ENCODE results near the gene ZFHX2. TPM values are rescaled to one million over a fixed set of nuclear protein-coding genes. Genes with fewer than 3 reads are reported as not detected.
A peak's percentile ranks its signal among the peaks of the same experiment; 100 is the strongest.

Gene ZFHX2
- total and polyA plus RNA-seq, 2 of the 13 experiments (the other 11 are each of a cell fraction or from before 2014, with no cell fraction given): 0.17 to 0.44 TPM

DNA sequence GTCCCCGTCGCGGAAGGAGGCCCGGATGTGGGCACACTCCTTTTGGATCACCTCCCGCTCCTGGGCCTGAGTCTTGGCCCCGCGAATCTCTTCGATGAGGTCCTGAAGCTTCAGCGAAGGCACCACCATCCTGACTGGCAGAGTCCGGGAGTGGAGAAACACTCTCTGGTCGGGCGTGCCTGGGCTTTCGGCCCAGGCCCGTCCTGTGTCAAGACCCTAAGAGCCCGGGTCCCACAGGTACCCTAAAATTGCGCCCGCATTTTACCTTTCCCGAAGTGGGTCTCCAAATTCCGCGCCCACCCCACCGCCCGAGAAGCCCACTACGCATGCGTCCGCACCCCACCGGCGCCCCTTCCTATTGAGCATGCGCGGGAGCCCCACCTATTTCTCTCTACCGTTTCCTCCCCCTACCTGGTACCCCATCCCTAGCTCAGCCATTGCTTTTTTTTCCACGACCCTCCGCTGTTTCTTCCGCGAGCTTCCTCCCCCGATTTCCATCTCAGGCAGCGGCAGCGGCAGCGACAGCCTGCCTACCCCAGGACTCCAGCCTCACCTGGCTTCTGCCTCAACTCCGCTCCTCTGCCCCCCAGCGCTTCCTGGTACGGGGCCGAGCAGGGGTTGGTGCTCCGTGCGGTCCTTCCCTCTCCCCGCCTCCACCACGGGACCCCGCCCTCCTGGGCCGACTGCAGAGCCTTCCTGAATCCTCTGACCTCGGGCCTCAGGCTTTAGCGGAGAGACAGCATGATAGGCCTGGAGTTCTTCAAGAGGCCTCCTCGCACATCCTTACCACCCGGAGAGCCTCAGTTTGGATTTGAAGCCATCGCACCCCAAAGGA lies 15.8 kb upstream of the ZFHX2 start, which contains the start of gene AP1G2 (continued):
- TF ChIP-seq, protein P1, sequence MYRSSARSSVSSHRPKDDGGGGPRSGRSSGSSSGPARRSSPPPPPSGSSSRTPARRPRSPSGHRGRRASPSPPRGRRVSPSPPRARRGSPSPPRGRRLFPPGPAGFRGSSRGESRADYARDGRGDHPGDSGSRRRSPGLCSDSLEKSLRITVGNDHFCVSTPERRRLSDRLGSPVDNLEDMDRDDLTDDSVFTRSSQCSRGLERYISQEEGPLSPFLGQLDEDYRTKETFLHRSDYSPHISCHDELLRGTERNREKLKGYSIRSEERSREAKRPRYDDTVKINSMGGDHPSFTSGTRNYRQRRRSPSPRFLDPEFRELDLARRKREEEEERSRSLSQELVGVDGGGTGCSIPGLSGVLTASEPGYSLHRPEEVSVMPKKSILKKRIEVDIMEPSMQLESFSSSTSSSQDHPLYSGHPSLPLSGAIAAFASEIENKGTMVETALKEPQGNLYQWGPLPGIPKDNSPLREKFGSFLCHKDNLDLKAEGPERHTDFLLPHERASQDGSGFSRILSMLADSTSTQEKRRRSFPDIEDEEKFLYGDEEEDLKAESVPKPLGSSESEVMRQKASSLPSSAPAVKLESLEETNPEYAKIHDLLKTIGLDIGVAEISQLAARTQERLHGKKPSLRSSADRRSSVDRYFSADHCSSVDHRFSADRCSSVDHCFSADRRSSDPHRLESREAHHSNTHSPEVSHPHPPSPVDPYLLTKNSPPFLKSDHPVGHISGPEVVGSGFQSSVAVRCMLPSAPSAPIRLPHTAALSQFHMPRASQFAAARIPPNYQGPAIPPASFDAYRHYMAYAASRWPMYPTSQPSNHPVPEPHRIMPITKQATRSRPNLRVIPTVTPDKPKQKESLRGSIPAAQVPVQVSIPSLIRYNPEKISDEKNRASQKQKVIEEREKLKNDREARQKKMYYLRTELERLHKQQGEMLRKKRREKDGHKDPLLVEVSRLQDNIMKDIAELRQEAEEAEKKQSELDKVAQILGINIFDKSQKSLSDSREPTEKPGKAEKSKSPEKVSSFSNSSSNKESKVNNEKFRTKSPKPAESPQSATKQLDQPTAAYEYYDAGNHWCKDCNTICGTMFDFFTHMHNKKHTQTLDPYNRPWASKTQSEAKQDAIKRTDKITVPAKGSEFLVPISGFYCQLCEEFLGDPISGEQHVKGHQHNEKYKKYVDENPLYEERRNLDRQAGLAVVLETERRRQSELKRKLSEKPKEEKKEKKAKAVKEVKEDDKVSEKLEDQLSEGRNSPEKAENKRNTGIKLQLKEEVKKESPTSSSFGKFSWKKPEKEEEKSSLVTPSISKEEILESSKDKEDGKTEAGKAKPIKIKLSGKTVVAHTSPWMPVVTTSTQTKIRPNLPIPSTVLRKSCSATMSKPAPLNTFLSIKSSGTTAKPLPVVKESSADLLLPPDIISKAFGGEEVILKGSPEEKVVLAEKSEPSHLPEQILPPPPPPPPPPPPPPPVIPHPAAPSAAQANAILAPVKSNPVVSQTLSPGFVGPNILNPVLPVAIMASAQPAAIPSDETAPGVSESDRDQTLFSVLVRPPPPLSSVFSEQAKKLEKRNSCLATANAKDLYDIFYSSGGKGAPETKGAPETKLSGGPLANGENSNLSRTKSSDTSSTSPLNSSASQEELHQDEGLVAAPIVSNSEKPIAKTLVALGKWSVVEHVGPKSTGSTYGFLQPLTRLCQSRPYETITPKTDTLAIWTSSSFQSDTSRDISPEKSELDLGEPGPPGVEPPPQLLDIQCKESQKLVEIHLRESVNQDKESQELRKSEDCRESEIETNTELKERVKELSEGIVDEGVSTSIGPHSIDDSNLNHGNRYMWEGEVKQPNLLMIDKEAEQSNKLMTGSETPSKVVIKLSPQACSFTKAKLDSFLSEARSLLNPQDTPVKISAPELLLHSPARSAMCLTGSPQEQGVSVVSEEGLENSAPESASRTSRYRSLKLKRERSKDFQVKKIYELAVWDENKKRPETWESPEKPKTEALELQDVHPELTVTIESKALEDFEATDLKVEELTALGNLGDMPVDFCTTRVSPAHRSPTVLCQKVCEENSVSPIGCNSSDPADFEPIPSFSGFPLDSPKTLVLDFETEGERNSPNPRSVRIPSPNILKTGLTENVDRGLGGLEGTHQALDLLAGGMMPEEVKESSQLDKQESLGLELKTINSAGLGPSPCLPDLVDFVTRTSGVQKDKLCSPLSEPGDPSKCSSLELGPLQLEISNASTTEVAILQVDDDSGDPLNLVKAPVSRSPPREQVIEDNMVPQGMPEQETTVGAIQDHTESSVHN (CRISPR knock-in tag; IDR thresholded peaks at IDR 0.05): 0 out of 2 replicates have a peak, but pooled peaks have one; percentile 74
- TF ChIP-seq ZFAT (CRISPR knock-in tag; conservative IDR thresholded peaks at IDR 0.05) (no peak), TRIM22 (IDR thresholded peaks at IDR 0.05) (no peak), ZNF501 (CRISPR knock-in tag; IDR thresholded peaks at IDR 0.05) (peak; percentile 98), ZNF776 (CRISPR knock-in tag; IDR thresholded peaks at IDR 0.05) (no peak), PHF5A (CRISPR knock-in tag; IDR thresholded peaks at IDR 0.05; ENCODE audit: low read depth, unreplicated experiment) (peak; percentile 87), MXD4 (CRISPR knock-in tag; IDR thresholded peaks at IDR 0.05) (peak; percentile 87), KMT2B (CRISPR knock-in tag; IDR thresholded peaks at IDR 0.05) (peak; percentile 81), FOSL2 (CRISPR knock-in tag; IDR thresholded peaks at IDR 0.05) (peak; percentile 76), MBD4 (IDR thresholded peaks at IDR 0.05; ENCODE audit: borderline replicate concordance, low read length) (no peak), ISX (CRISPR knock-in tag; conservative IDR thresholded peaks at IDR 0.05) (no peak), ZNF746 (CRISPR knock-in tag; IDR thresholded peaks at IDR 0.05) (peak; percentile 85), SYNCRIP (IDR thresholded peaks at IDR 0.05; ENCODE audit: insufficient read depth, low read depth, low read length) (no peak), ZFP36L1 (CRISPR knock-in tag; IDR thresholded peaks at IDR 0.05) (peak; percentile 98), ZSCAN9 (CRISPR knock-in tag; IDR thresholded peaks at IDR 0.05; ENCODE audit: borderline replicate concordance) (peak; percentile 90), STAT5B (CRISPR knock-in tag; IDR thresholded peaks at IDR 0.05) (peak; percentile 20; the same call in 1 of the 2 replicates), ZNF180 (CRISPR knock-in tag; IDR thresholded peaks at IDR 0.05; ENCODE audit: borderline replicate concordance, low read depth) (no peak), ZNF282 (IDR thresholded peaks at IDR 0.05; ENCODE audit: partially characterized antibody) (no peak)
- TF ChIP-seq, protein P2, sequence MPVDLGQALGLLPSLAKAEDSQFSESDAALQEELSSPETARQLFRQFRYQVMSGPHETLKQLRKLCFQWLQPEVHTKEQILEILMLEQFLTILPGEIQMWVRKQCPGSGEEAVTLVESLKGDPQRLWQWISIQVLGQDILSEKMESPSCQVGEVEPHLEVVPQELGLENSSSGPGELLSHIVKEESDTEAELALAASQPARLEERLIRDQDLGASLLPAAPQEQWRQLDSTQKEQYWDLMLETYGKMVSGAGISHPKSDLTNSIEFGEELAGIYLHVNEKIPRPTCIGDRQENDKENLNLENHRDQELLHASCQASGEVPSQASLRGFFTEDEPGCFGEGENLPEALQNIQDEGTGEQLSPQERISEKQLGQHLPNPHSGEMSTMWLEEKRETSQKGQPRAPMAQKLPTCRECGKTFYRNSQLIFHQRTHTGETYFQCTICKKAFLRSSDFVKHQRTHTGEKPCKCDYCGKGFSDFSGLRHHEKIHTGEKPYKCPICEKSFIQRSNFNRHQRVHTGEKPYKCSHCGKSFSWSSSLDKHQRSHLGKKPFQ (CRISPR knock-in tag; IDR thresholded peaks at IDR 0.05; ENCODE audit: insufficient replicate concordance): peak; percentile 87

Data from HepG2 (cell line).